ENCODE measurements around the gene AGPS.
"Not testable (repeated sequence)": the region's sequence is repeated elsewhere in the genome, so short reads cannot be mapped to it uniquely, and the experiment has no call there.

The AGPS gene

DNA sequence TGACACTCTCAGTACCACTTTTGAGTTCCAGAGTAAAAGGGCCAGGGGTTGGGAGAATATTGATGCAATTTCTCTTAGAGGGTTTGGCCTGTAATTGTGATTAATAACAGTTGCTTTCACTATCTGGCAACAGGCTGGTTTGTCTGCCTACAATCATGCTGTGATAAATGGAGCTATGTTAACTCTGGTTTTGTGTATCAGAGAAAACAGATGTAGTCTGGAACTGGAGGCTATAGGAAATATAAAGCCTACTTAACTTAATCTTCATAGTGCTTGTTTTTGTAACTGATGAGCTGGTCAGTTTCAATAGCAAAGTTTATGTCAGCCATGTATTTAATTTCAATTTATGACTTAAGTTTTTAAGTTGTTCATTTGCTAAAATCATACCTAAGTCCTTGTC is 138.0 kb downstream of the AGPS start:
- DNase-seq (ENCODE audit: low read depth in 2 of 2), result no peak

DNA sequence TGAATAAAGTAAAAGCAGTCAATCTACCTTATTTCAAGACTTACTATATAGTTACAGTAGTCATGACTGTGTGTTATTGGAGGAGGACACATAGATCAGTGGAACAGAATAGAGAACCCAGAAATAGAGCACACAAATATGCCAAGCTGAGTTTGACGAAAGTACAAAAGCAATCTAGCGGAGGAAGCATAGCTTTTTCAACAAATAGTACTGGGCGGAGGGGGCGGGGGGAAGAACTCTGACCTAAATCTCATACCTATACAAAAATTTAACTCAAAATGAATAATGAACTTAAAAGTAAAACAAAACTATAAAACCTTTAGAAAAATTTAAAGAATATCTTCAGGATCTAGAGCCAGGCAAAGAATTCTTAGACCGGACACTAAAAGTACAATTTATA is 139.1 kb downstream of the AGPS start:
- DNase-seq (ENCODE audit: low read depth in 2 of 2), result no peak

DNA sequence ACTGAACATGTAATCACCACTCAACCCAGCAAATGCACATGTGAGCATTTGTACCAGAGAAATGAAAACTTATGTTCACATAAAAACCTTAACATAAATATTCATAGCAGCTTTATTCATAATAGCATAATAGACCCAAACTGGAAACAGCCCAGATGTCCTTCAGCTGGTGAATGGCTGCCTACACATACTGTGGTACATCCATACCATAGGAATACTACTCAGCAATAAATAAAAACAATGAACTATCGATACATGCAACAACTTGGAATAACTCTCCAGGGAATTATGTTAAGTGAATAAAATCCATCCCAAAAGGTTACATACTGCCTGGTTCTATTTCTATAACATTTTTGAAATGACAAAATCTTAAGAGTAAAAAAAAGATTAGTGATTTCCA is 140.0 kb downstream of the AGPS start:
- DNase-seq (ENCODE audit: low read depth in 2 of 2), result no peak

DNA sequence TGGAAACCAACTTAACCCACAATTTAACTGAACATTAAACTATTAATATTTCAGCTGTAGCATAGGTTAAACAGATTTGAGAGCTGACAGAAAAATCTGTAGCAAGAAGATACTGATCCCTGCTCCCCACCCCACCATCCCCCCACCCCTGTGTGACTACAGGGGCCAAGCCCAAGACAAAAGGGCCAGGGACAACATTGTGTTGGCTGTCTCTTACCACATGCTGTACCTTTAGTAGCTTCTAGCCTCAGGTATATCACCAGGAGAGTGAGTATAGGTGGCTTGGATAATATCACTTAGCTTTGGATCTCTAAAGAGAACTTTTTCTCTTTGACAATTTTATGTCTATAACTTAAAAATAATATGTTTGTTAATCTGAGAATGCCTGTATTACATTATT is 140.7 kb downstream of the AGPS start:
- DNase-seq (ENCODE audit: low read depth in 2 of 2), result no peak

DNA sequence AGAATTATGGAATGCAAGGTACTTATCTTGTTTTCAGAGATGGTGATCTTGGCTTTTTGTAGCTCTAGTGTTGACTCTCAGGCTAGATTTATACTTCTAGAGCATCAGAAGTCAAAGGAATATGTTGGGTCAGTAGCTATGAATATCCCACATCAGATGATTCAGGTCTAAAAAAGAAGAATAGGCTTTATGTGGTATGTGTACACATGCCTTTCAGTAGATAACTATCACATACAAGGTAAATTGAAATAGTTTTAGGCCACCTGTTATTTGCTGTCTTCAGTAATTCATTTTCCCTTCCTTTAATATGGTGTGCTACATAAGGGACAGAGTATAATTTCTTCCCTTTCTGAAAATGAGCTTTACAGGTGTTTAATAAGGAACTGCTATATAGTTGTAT is 142.4 kb downstream of the AGPS start:
- DNase-seq (ENCODE audit: low read depth in 2 of 2), result no peak

DNA sequence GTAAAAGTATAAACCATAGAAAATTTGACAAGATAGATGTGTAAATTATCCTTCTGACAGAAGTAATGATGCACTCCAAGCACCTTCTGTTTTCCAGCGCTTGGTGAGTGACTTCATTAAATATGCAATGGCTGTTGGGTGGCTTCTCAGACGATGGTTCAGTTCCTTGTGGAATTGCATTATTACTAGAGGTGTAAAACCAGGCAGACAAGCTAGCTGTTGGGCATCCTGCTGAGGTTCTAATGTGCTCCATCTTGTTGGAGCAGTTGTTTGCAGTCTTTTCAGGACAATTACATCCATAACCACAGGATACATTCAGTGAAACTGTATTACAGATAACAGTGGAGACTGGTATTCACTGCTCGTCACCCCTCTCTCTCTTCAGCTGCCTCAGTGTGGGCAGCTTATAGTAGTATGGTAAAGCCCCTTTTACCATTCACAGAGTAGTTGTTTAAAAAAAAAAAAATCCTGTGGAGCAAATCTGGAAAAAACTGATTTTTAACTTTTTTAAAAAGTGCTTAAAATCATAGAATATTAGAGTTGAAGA is 143.5 kb downstream of the AGPS start:
- no peak for DNase-seq (ENCODE audit: low read depth in 2 of 2)

DNA sequence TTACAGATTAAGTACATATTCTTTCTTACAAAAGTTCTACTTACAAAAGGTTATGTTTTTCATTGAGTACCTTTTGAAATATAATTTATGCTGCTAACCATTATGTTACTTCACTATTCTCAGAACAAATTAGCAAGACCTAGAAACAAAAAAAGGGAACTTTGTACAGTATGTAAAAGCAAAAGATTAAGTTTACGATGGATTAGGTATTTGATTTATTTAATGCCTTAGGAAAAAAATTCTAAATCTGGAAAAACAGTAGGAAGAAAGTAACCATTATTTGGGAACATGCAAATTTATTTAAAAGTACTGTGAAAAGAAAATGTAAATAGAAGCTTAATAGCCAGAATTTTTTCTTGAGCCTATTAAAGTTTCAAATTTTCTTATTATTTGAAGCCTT is 144.6 kb downstream of the AGPS start:
- DNase-seq (ENCODE audit: low read depth in 2 of 2), result no peak

DNA sequence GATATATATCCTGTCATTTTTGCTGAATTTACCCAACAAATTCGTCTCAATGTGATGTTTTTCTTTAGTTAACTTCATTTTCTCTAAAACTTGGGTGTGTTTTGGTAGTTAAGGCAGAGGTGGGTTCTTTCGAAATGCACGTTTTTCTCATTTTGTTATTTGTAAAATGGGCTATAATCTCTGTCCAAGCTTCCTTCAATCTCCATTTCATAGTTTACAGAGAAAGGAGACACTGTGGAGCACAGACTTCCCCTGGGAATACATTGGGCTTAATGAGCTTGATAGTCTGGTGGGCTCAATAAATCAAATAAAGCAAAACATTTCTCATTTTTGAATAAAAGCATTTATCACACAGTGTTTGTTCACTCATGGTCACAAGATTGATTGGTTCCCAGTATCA is 145.1 kb downstream of the AGPS start:
- DNase-seq (ENCODE audit: low read depth in 2 of 2), result no peak

DNA sequence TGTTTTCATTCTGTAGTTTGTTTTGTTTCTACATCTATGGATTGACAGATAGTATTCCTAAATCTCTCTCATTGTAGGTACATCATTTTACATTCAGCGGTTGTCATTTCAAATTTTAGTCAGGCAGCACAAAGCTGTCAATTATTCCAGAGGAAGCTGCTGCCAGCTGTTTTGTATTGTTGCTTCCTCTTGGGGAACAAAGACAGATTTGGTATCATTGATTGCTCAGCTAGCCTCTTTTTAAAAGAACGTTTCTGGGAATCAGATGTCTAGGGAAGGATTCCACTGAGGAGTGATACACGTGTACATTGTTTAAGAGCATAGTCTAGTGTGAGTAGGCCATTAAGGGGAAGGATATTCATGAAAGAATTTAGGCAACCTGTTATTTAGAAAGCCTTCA is 145.8 kb downstream of the AGPS start:
- DNase-seq (ENCODE audit: low read depth in 2 of 2), result no peak

DNA sequence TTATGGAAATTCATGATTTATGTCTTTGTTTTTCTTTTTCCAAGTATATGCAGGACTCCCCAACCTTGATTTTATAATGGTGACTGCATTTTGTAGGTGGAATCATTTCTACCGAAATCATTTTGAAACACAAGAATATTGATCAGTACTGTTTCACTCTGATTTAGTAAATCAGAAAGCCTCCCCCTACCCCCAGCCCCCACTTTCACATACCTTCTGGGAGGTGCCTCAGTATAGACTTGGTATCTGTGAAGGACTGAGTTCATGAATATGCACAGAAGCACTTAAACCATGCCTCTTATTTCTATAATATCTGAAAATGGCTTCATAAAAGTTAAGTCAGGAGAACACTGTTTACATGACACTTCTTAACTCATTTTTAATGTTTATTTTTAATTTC is 147.7 kb downstream of the AGPS start:
- no peak for DNase-seq (ENCODE audit: low read depth in 2 of 2)

DNA sequence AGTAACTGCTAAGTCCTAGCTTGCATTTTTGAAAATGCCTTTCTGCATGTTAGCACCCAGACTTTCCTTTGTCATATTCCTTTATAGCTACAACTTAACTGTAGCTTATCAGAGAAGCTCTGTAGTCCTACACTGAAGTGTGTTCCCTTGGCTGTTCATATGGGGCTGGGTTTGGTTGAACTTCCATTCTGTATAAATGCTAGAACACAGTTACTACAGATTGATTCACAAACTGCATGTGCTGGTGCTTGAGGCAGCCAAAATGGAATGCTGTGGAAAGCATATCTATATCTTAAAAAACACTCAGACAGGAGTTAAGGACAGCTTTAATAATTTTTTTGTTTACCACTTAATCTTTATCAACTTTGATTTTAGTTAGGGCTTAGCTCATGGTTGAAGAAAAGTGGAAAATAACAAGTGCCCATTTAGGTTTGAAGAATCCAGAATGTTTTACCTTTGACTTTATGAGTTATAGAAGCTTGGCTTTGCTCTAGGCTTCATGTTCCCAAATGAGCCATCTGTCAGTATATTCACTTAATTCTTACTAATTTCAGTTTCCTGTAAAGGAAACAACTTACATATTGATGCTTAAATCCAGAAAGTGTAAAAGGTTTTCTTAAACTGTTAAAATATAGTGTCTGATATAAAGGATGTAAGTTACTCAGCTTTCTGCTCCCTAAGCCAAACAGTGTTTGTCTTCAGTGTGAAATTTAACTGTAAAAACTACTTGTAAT is 148.9 kb downstream of the AGPS start:
- DNase-seq (ENCODE audit: low read depth in 2 of 2), result no peak

DNA sequence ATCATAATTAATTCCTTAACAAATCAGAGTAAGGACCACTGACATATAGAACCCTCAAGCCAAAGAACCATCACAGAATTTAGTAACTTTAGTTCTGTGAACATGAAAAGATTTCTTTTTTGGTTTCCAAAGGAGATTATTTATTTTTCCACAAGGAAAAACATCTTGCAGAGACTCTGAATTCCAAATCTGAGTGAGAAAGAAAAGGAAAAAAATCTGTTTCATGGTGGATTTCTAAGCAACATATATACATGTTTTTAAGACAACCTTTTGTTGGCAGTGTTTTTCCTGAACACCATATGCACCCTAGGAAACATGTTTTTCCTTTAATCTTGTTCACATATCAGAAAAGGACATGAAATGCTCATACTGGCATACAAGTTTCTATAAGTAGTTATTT is 149.8 kb downstream of the AGPS start:
- no peak for DNase-seq (ENCODE audit: low read depth in 2 of 2)

DNA sequence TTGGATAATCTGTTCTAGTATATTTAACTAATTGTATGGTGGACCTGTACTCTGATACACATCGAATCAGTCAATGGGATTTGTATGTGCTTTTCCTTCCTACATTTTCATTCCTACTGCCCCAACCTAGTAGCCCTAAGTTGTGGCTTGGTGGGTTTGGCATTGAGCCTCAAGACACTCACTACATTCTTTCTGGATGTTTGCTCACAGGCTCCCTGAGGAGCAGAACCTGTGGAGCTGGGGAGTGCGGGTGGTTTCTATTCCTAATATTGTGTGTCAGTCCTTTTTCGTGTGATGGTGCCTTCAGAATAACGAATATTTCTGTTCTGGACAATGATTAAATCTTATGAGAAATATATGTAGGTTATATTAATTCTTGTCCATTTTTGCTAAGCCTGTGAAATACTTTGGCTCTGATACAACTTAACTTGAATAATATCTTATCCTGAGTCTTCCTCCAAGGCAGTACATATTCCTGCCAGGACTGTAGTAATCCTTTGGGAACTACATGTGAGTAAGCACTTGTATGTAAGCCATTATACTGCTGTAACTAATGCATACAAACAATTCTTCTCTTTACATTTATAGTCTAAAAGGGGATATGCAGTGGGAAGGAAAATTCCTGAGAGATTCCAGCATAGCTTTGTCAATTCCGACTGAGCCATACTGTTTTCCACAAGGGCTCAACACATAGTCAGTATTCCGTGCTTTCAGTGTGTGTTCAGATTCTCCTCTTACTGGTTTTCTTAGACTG is 150.6 kb downstream of the AGPS start:
- no peak for DNase-seq (ENCODE audit: low read depth in 2 of 2)

DNA sequence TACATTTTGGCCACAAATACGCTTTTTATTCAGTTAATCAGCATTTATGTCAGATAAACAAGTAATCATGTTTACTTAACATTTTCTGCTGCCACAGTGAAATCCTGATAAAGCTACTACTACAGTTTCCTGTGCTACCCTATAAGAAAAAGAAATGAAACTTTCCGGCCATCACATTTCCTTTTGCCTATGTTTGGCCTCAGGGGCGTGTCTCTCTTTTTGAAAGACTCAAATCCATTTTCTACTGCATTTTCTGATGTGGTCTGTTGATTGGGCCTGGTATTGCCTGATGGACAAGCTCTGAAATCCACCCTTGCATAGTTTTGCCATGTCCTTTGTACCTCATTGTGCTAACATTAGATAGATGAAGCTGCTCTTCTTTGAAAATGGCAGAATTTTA is 152.6 kb downstream of the AGPS start:
- no peak for DNase-seq (ENCODE audit: low read depth in 2 of 2)

DNA sequence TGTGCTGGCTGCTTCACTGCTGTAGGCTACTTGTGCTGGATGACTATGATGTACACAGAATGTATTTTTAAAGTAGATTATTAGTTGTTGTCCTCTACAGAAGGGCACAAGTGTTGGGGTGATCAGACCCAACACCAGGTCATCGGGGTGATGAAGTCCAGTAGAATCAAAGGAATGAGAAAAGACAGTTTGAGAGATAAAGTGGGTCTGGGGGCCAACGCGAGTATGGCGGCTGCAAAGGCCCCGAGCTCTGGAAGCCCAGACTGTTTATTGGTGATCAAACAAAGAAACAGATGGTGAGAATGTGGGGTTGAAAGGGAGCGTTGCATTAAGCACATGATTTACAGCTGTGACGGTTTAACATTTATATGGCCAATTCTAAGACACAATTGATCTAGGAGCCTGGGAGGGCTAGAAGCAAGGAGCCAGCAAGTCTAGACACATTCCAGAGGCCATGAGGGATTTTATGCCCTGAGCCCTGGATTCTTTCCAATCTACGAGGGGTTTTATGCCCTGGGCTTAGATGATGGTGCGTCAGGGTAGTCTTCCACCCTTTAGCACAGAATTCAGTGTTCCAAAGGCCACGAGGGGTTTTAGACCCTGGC is 153.5 kb downstream of the AGPS start:
- no peak for DNase-seq (ENCODE audit: low read depth in 2 of 2)

DNA sequence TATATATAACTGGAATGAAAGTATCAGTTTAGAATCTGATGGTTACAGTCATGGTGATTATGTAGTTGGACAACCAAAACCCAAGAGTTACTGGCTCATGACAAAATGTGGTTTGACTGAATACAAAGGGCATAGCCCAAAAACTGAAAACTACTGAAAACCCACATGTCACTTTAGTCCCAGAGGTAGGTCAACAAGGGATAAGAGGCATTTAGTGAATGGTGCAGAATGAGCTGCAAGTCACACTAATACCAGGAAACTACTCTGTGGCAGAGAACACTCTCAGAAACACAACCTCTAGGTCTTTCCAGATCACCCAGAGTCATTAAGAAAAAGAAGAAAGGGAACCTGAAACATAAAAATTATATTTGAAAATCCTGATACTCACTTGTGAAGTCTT is 154.5 kb downstream of the AGPS start:
- DNase-seq (ENCODE audit: low read depth in 2 of 2), result no peak

DNA sequence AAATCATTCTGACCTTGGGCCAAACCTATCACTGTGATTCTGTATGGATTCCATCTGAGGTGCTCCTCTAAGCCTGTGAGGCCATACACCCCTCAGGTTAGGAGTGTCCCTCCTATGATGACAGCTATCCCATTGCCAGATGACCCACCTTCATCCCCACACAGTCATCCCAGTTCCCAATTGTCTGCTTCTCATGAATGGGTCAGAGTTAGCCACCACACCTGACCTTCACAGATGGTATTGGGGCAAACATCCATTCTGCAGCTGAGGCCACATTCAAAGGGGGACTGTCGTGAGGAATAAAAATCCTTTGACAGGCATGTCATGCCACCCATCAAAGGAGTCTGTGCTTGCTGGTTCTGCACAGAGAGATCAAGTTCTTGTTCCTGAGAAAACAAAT is 155.2 kb downstream of the AGPS start:
- DNase-seq (ENCODE audit: low read depth in 2 of 2), result no peak

DNA sequence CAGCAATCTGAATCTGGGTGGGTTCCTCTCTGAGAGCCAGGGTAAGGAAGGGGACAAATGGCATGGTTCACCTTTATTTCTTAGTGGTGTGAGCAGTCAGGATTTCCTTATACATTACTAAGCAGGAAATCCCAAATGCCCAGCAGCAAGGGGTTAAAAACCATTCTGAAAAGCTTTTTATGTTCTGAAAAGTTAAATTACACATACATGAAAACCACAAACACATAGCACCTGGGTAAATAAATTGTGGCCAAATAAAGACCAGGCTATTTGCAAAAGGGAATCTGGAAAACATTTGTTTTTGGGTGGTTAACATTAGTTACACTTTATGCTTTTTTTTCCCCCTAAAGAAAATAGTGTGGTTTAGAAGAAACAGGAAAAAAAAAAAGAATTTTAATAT is 156.1 kb downstream of the AGPS start:
- no peak for DNase-seq (ENCODE audit: low read depth in 2 of 2)

DNA sequence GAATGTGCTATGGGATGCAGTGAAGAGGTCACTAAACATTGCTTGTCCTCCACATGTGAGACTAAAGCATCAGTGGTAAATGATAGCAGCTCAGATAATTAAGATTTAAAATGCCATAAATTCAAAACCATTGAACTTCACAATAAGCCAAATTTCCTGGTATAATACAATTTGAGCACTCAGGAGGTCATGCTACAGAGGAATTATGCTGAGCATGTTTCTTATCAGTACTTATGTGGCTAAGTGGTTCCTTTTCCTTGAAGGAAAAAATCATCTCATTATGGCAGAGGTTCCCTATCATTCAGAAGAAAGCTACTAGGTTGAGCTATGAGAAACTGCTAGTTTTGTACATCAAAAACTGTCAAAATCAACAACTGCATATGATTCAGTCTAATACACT is 156.6 kb downstream of the AGPS start:
- no peak for DNase-seq (ENCODE audit: low read depth in 2 of 2)

DNA sequence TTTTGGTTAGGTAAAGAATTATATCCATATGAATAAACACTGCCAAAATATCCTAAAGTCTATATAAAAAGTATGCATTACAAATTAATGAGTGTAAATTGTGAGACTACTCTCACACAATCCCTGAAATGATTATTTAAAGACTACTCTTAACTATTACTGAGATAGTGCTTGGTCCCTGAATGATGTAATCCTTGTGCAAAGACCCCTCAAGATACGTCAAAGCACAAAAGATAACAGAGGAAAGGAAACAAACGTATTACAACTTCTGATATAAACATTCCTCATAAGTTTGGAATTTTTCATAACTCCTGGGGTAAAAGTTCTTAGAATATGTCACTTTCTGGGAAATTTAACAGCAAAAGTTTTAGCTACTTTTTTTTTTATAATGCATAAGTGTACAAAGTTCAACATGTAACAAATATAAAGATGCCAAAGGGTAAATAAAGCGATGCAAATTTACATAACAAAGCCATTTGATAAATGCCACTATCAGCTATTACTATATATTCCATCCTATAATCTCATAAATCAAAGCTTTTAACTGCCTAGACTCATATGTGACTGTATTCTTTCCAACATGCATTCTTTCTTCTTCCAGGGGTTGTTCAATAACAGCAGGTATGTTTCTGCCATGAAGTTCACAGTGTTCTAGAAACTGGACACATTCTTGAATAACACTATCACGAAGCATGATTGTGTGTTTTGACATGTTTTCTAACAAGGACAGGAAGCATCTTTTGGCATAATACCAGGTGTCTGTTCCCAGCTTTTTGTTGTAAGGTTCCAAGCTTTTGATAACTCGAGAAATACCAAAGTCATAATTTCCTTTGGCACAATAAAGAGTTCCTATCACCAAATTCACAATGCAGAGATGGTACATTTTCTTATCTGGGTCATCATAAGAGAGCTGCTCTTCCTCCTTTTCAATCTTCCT is 158.0 kb downstream of the AGPS start:
- no peak for DNase-seq (ENCODE audit: low read depth in 2 of 2)

DNA sequence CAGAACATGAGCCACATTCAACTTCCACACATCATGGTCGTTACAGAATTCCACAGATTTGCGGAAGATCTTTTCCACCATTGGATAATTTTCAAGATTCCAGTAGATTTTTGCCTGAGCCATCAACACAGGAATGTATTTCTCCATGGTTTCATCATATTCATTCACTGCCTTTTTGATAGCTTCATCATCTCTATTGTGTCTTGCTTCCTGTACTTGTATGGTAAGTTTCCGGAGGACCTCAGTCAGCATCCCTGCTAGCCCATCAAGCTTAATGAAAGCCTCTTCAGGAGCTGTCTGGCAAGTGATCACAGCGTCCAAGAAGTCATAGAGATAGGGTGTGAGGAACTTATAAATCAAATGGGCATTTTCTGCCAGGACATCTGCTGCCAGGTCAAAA is 158.8 kb downstream of the AGPS start:
- DNase-seq (ENCODE audit: low read depth in 2 of 2), result not testable (repeated sequence)

DNA sequence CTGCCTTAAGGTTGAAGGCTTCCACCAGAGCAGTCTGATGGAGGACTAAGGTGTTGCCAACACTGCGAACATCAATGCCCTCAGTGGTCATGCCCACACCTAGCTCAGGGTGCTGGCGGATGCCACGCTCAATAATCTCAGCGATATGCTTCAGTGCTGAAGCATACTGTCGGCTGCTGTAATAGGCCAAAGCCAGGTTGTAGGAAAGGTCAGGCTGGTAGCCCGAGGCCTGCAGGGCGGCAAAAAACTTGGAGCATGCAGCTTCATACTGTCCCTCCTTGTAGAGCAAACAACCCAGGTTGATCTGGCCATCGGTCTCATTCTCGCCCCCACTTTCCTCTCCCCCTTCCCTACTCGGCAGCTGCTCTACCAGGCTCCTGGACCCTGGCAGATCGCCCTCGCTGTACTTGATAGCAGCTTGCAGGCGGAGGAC is 159.4 kb downstream of the AGPS start:
- DNase-seq (ENCODE audit: low read depth in 2 of 2), result no peak
